Thyroid gland (tissue), 4 donors: Measurements from ENCODE around the gene APOO.

ENCODE experiments used
- CTCF ChIP-seq, 6 experiments: fragments of 200-600 bp in 3 of 6; fragments of 450-650 bp in 3 of 6; sonication (generic) in 3 of 6; IDR thresholded peaks; one replicate each; pipeline ENCODE4 v1.5.1; 2016 to 2019; ENCODE audit warnings: antibody characterized with exemption in 6 of 6, mild to moderate bottlenecking in 2 of 6, inconsistent platforms in 1 of 6, moderate library complexity in 1 of 6
- POLR2A ChIP-seq, 2 donors: fragments of 450-650 bp; IDR thresholded peaks; one replicate each; pipeline ENCODE4 v1.6.1; 2017; ENCODE audit warnings: antibody characterized with exemption in 2 of 2, mild to moderate bottlenecking in 2 of 2, moderate library complexity in 1 of 2

- TF ChIP-seq CTCF (IDR thresholded peaks at IDR 0.05) (no peak), POLR2A (IDR thresholded peaks at IDR 0.05) (no peak)
Observed at GRCh38 chrX:23887451-23887850, 20.3 kb downstream of the APOO start.
